Endothelial cell of umbilical vein (primary cell): ENCODE results near the gene ELMO1. TPM values are rescaled to one million over a fixed set of nuclear protein-coding genes. Genes with fewer than 3 reads are reported as not detected.
A peak's percentile ranks its signal among the peaks of the same experiment; 100 is the strongest.

Source experiments
- BruUV-seq: library from RNA; stranded (reverse); fragments of 400-500 nt; replicated peaks from 2 replicates; lab custom pipeline; 2021; lab: Mats Ljungman, UMichigan
- CTCF ChIA-PET: fragments of 300-600, 350-600 bp; sonication (Branson Sonifier 250); formaldehyde crosslinking; loops from one replicate; lab custom pipeline; 2021; ENCODE audit warnings: antibody characterized with exemption, inconsistent platforms; lab: Charles Lee
- POLR2A ChIA-PET: fragments of 300-600, 350-600 bp; sonication (Branson Sonifier 250); formaldehyde crosslinking; loops from one replicate; lab custom pipeline; 2021; ENCODE audit warnings: antibody characterized with exemption, inconsistent platforms; lab: Charles Lee
- DNase-seq: peaks from one replicate; pipeline ENCODE4 v3.0.0-alpha.2; 2011; ENCODE audit warnings: low read depth, low spot score
- FAIRE-seq: peaks from 2 replicates; lab custom pipeline; 2011; peaks lifted over from hg19 to GRCh38; lab: Jason Lieb, UNC
- H2AFZ ChIP-seq: 2 replicates; pipeline ENCODE4 v1.6.0; 2012; ENCODE audit warnings: low read depth, low read length, control low read depth, inconsistent platforms
- H3K27ac ChIP-seq: 2 replicates; pipeline ENCODE4 v1.5.1; 2011; ENCODE audit warnings: low read depth, mild to moderate bottlenecking, control low read depth, low read length, moderate library complexity; ENCODE audit not compliant: insufficient read depth
- H3K27me3 ChIP-seq, 2 experiments: 2 replicates each; pipeline versions ENCODE4 v1.6.0 to v1.6.1; 2011; ENCODE audit warnings: low read length in 2 of 2, mixed read lengths in 1 of 2; ENCODE audit not compliant: control insufficient read depth in 2 of 2, insufficient read depth in 2 of 2
- H3K36me3 ChIP-seq, 2 experiments: 2 replicates in 1 of 2; 3 replicates in 1 of 2; pipeline ENCODE4 v1.5.1; 2011; ENCODE audit warnings: low read length in 2 of 2, mild to moderate bottlenecking in 1 of 2, moderate library complexity in 1 of 2; ENCODE audit not compliant: control insufficient read depth in 2 of 2, insufficient read depth in 2 of 2; ENCODE audit errors: extremely low read depth in 1 of 2
- H3K4me1 ChIP-seq: 3 replicates; pipeline ENCODE4 v1.5.1; 2011; ENCODE audit warnings: mild to moderate bottlenecking, low read length; ENCODE audit not compliant: control insufficient read depth, insufficient read depth; ENCODE audit errors: extremely low read depth
- H3K4me2 ChIP-seq: 2 replicates; pipeline ENCODE4 v1.6.1; 2011; ENCODE audit warnings: low read length, control low read depth, mixed read lengths; ENCODE audit not compliant: insufficient read depth
- H3K4me3 ChIP-seq, 3 experiments: fragments of 200-600 bp in 1 of 3; sonication (generic), shearing (Covaris generic) in 1 of 3; replicated peaks in 1 of 3; 2 replicates each; pipeline ENCODE4 v1.5.1; 2011 to 2016; ENCODE audit warnings: control low read depth in 3 of 3, low read length in 3 of 3, mild to moderate bottlenecking in 2 of 3, inconsistent platforms in 1 of 3, low read depth in 1 of 3, moderate library complexity in 1 of 3; ENCODE audit not compliant: insufficient read depth in 1 of 3
- H3K79me2 ChIP-seq: 2 replicates; pipeline ENCODE4 v1.6.0; 2012; ENCODE audit warnings: low read length, inconsistent platforms; ENCODE audit not compliant: control insufficient read depth, insufficient read depth
- H3K9ac ChIP-seq: replicated peaks from 2 replicates; pipeline ENCODE3; 2011; ENCODE audit warnings: low read length, control low read depth; ENCODE audit not compliant: insufficient read depth; ENCODE audit errors: extremely low read depth
- H3K9me1 ChIP-seq: replicated peaks from 3 replicates; pipeline ENCODE4 v1.6.0; 2011; ENCODE audit warnings: mild to moderate bottlenecking, low read length; ENCODE audit not compliant: control insufficient read depth, insufficient read depth; ENCODE audit errors: extremely low read depth
- H3K9me3 ChIP-seq: replicated peaks from 2 replicates; pipeline ENCODE4 v1.5.1; 2012; ENCODE audit warnings: low read length, inconsistent platforms; ENCODE audit not compliant: control insufficient read depth, insufficient read depth
- H4K20me1 ChIP-seq: replicated peaks from 2 replicates; pipeline ENCODE3; 2011; ENCODE audit warnings: mild to moderate bottlenecking, low read length; ENCODE audit not compliant: control insufficient read depth, insufficient read depth; ENCODE audit errors: extremely low read depth
- CTCF ChIP-seq, 2 donors: IDR thresholded peaks; 1 replicate in 1 of 2; 2 replicates in 1 of 2; pipeline ENCODE4 v1.5.1; 2011; ENCODE audit warnings: low read length in 2 of 2, mild to moderate bottlenecking in 2 of 2, moderate library complexity in 2 of 2, control low read depth in 1 of 2, inconsistent platforms in 1 of 2, low read depth in 1 of 2; ENCODE audit not compliant: insufficient read depth in 1 of 2; ENCODE audit errors: extremely low read depth in 1 of 2
- EZH2 ChIP-seq: IDR thresholded peaks from 2 replicates; pipeline ENCODE4 v1.6.1; 2012; ENCODE audit warnings: borderline replicate concordance, low read depth, mild to moderate bottlenecking, moderate library complexity, low read length, inconsistent platforms; ENCODE audit not compliant: severe bottlenecking
- FOS ChIP-seq: IDR thresholded peaks from 2 replicates; pipeline ENCODE4 v1.6.1; 2011; ENCODE audit warnings: mild to moderate bottlenecking, low read length, moderate library complexity, borderline replicate concordance; ENCODE audit not compliant: insufficient read depth
- GATA2 ChIP-seq: IDR thresholded peaks from 2 replicates; pipeline ENCODE4 v1.7.0; 2011; ENCODE audit warnings: low read depth, mild to moderate bottlenecking, moderate library complexity, mixed read lengths, low read length; ENCODE audit not compliant: insufficient read length, insufficient read depth
- JUN ChIP-seq: IDR thresholded peaks from 2 replicates; pipeline ENCODE4 v1.6.1; 2011; ENCODE audit warnings: borderline replicate concordance, low read depth; ENCODE audit not compliant: insufficient read length, insufficient read depth
- MAX ChIP-seq: IDR thresholded peaks from 2 replicates; pipeline ENCODE4 v1.6.1; 2011; ENCODE audit not compliant: insufficient read depth, insufficient read length
- MYC ChIP-seq: IDR thresholded peaks from one replicate; pipeline ENCODE4 v1.6.1; 2011; ENCODE audit warnings: mild to moderate bottlenecking, low read depth, low read length
- POLR2A ChIP-seq: IDR thresholded peaks from 2 replicates; pipeline ENCODE4 v1.6.1; 2012; ENCODE audit warnings: low read depth, mild to moderate bottlenecking, control low read depth, low read length
- POLR2AphosphoS5 ChIP-seq: IDR thresholded peaks from 2 replicates; pipeline ENCODE4 v1.6.1; 2012; ENCODE audit warnings: low read depth, mild to moderate bottlenecking, control low read depth, low read length, moderate library complexity; ENCODE audit not compliant: insufficient read depth
- dilution Hi-C: fragments of 300-500 bp; cut with MboI; formaldehyde crosslinking; loops from one replicate; pipeline ENCODE4 v1.15.0; 2019; ENCODE audit warnings: low sequenced_read_pairs; ENCODE audit not compliant: extremely low pct_ligation_motif_present
- intact Hi-C: fragments of 100-400 bp; cut with micrococcal nuclease; formaldehyde crosslinking; loops from one replicate; pipeline ENCODE4 v1.10.0; 2022
- polyA plus RNA-seq, 4 experiments: library from polyadenylated mRNA; depleted of rRNA in 3 of 4; stranded (reverse) in 3 of 4; unstranded in 1 of 4; fragments of >200 nt; gene quantifications; 2 replicates each; pipeline versions ENCODE4 v1.2.1 to v1.2.3, GENCODE V29; 2011 to 2012; ENCODE audit warnings: missing spikeins in 1 of 4
- total RNA-seq: library from RNA; stranded (reverse); gene quantifications from 2 replicates; pipeline ENCODE4 v1.2.3, GENCODE V29; 2021

The ELMO1 gene
- total and polyA plus RNA-seq, 2 donors (not counting 3 experiments of a cell fraction or from before 2014, with no cell fraction given), result 17.0 to 30.6 TPM

GRCh38 chr7:37476881-37477450, 28.3 kb upstream of the ELMO1 start:
- DNase-seq (peak; percentile 29), FAIRE-seq (no peak)
- Histone ChIP-seq H3K27me3 (no peaks in the 10 kb centered on the region), H3K79me2 (no peaks in the 10 kb centered on the region), H3K4me3 (no peak overlapping the region), H4K20me1 (no peaks in the 10 kb centered on the region), H3K36me3 (no peaks in the 10 kb centered on the region), H3K4me1 (peaks cover 23% of the 10 kb centered on the region), H3K9ac (no peak overlapping the region), H3K9me3 (no peaks in the 10 kb centered on the region), H2AFZ (no peak overlapping the region), H3K4me2 (peak overlapping the region; percentile 25), H3K9me1 (no peaks in the 10 kb centered on the region), H3K27ac (no peak overlapping the region)
- TF ChIP-seq MAX (no peak), GATA2 (no peak), JUN (no peak), POLR2A (no peak), EZH2 (no peak), CTCF (IDR thresholded peaks at IDR 0.05; ENCODE audit: extremely low read depth in 1 of 2, insufficient read depth in 1 of 2, low read depth in 1 of 2, low read length in 2 of 2) (no peak), POLR2AphosphoS5 (no peak), MYC (no peak), FOS (no peak)
- dilution Hi-C loops, result no loop called here
- CTCF ChIA-PET, result interaction anchor here (0.8 to 2.8 kb wide), 6 partner anchors 10 to 193 kb away, joined by 3 to 13 read pairs (median 6); partner anchors contain the start of gene ELMO1
- POLR2A ChIA-PET, result no interaction called here
- BruUV-seq, result no TSS peak
- intact Hi-C loops, result no loop called here
